Stimulated activated memory B cell treated with anti-CD40 and anti-IgM and Interleukin-4, amounts not matched to agents 10 μg/mL and 1 μg/mL and 100 μg/mL, for 72 hours (primary cell): ENCODE measurements around the gene BCL2L15.

Experiments
- ATAC-seq: fragments of 150-1000 bp; cut with Tn5 transposase; 2 replicates; pipeline ENCODE4 v1.10.0; 2021
- H3K27ac Mint-ChIP-seq: one replicate; pipeline ENCODE4 v1.8.0; 2022; ENCODE audit warnings: mild to moderate bottlenecking, mixed read lengths
- H3K27me3 Mint-ChIP-seq: one replicate; pipeline ENCODE4 v1.8.0; 2022; ENCODE audit warnings: mixed read lengths
- H3K36me3 Mint-ChIP-seq: one replicate; pipeline ENCODE4 v1.8.0; 2022; ENCODE audit warnings: mixed read lengths
- H3K4me1 Mint-ChIP-seq: one replicate; pipeline ENCODE4 v1.8.0; 2022; ENCODE audit warnings: mixed read lengths
- H3K4me3 Mint-ChIP-seq: one replicate; pipeline ENCODE4 v1.8.0; 2022; ENCODE audit warnings: mild to moderate bottlenecking, moderate library complexity, mixed read lengths
- H3K9me3 Mint-ChIP-seq: one replicate; pipeline ENCODE4 v1.8.0; 2022; ENCODE audit warnings: mixed read lengths

BCL2L15 gene

GRCh38 chr1:113917400-113918082 lies 30.2 kb upstream of the BCL2L15 start:
- Mint-ChIP-seq H3K36me3 (peaks cover 10% of the 10 kb centered on the region), H3K27me3 (peaks cover 2% of the 10 kb centered on the region), H3K9me3 (no peaks in the 10 kb centered on the region), H3K27ac (no peak overlapping the region), H3K4me3 (no peak overlapping the region), H3K4me1 (peaks cover 7% of the 10 kb centered on the region)
- ATAC-seq = no peak

- H3K27ac Mint-ChIP-seq = no peak overlapping the region
- H3K4me3 Mint-ChIP-seq = no peak overlapping the region
- no peaks in the 10 kb centered on the region for H3K27me3 Mint-ChIP-seq
- peaks cover 7% of the 10 kb centered on the region for H3K4me1 Mint-ChIP-seq
- no peaks in the 10 kb centered on the region for H3K9me3 Mint-ChIP-seq
- peaks cover 10% of the 10 kb centered on the region for H3K36me3 Mint-ChIP-seq
- no peak for ATAC-seq
These were observed 29.6 kb upstream of the BCL2L15 start for GRCh38 chr1:113916974-113917373.

- peaks cover 7% of the 10 kb centered on the region for H3K4me1 Mint-ChIP-seq
- no peak for ATAC-seq
- no peak overlapping the region for H3K4me3 Mint-ChIP-seq
- H3K27me3 Mint-ChIP-seq = no peaks in the 10 kb centered on the region
- no peaks in the 10 kb centered on the region for H3K9me3 Mint-ChIP-seq
- H3K36me3 Mint-ChIP-seq = peaks cover 32% of the 10 kb centered on the region
- no peak overlapping the region for H3K27ac Mint-ChIP-seq
These were observed 26.7 kb upstream of the BCL2L15 start for GRCh38 chr1:113913887-113914664.

GRCh38 chr1:113913312-113913668 lies 25.9 kb upstream of the BCL2L15 start:
- Mint-ChIP-seq H3K27me3 (no peaks in the 10 kb centered on the region), H3K4me3 (no peak overlapping the region), H3K36me3 (peaks cover 39% of the 10 kb centered on the region), H3K27ac (no peak overlapping the region), H3K9me3 (no peaks in the 10 kb centered on the region), H3K4me1 (peaks cover 7% of the 10 kb centered on the region)
- no peak for ATAC-seq

GRCh38 chr1:113912594-113913311 lies 25.4 kb upstream of the BCL2L15 start:
- no peak for ATAC-seq
- no peaks in the 10 kb centered on the region for H3K9me3 Mint-ChIP-seq
- no peak overlapping the region for H3K27ac Mint-ChIP-seq
- no peak overlapping the region for H3K4me3 Mint-ChIP-seq
- peaks cover 7% of the 10 kb centered on the region for H3K4me1 Mint-ChIP-seq
- no peaks in the 10 kb centered on the region for H3K27me3 Mint-ChIP-seq
- peaks cover 44% of the 10 kb centered on the region for H3K36me3 Mint-ChIP-seq

- Mint-ChIP-seq H3K27ac (peak overlapping the region; percentile 82), H3K27me3 (no peaks in the 10 kb centered on the region), H3K36me3 (peaks cover 42% of the 10 kb centered on the region), H3K9me3 (no peaks in the 10 kb centered on the region), H3K4me3 (peak overlapping the region; percentile 80), H3K4me1 (peaks cover 36% of the 10 kb centered on the region)
- ATAC-seq = peak; percentile 1
These were observed 18.1 kb upstream of the BCL2L15 start for GRCh38 chr1:113905435-113905861.

GRCh38 chr1:113904674-113905434 lies 17.5 kb upstream of the BCL2L15 start, which contains the start of the genes AP4B1 and DCLRE1B:
Gene AP4B1, minus strand, starts transcription at chr1:113904799. Its CDS starts 82 bp downstream, at chr1:113904717.
Gene DCLRE1B, plus strand, starts transcription at chr1:113905326. Its CDS starts 261 bp downstream, at chr1:113905587.
- Mint-ChIP-seq H3K27ac (peak within 1 kb of the TSS; percentile 82), H3K4me1 (peaks cover 37% of the 10 kb centered on the region), H3K36me3 (peaks cover 40% of the 10 kb centered on the region), H3K4me3 (peak within 1 kb of the TSS; percentile 80), H3K9me3 (no peaks in the 10 kb centered on the region), H3K27me3 (no peaks in the 10 kb centered on the region)
- ATAC-seq = peak; percentile 98

GRCh38 chr1:113904293-113904673 lies 16.9 kb upstream of the BCL2L15 start:
- Mint-ChIP-seq H3K36me3 (peaks cover 43% of the 10 kb centered on the region), H3K9me3 (no peaks in the 10 kb centered on the region), H3K27ac (peak overlapping the region; percentile 82), H3K4me1 (peaks cover 41% of the 10 kb centered on the region), H3K27me3 (no peaks in the 10 kb centered on the region), H3K4me3 (peak overlapping the region; percentile 80)
- peak; percentile 55 for ATAC-seq

GRCh38 chr1:113903501-113904292 lies 16.3 kb upstream of the BCL2L15 start:
- ATAC-seq = no peak
- H3K4me1 Mint-ChIP-seq = peaks cover 41% of the 10 kb centered on the region

GRCh38 chr1:113901191-113901590 lies 13.8 kb upstream of the BCL2L15 start:
- H3K27me3 Mint-ChIP-seq = no peaks in the 10 kb centered on the region
- H3K4me3 Mint-ChIP-seq = no peak overlapping the region
- H3K9me3 Mint-ChIP-seq = no peaks in the 10 kb centered on the region
- H3K27ac Mint-ChIP-seq = no peak overlapping the region
- no peak for ATAC-seq
- H3K36me3 Mint-ChIP-seq = peaks cover 53% of the 10 kb centered on the region
- peaks cover 37% of the 10 kb centered on the region for H3K4me1 Mint-ChIP-seq

More at GRCh38 chr1:113903501-113904292, 16.3 kb upstream of the BCL2L15 start:
- Mint-ChIP-seq H3K9me3 (no peaks in the 10 kb centered on the region), H3K36me3 (peaks cover 46% of the 10 kb centered on the region), H3K27me3 (no peaks in the 10 kb centered on the region), H3K27ac (peak overlapping the region; percentile 82), H3K4me3 (peak overlapping the region; percentile 80)

- ATAC-seq = no peak
- Mint-ChIP-seq H3K36me3 (peaks cover 68% of the 10 kb centered on the region), H3K27ac (no peak overlapping the region), H3K9me3 (no peaks in the 10 kb centered on the region), H3K27me3 (no peaks in the 10 kb centered on the region), H3K4me3 (no peak overlapping the region), H3K4me1 (peaks cover 30% of the 10 kb centered on the region)
These were observed 11.7 kb upstream of the BCL2L15 start for GRCh38 chr1:113899111-113899510.

GRCh38 chr1:113898241-113898814 lies 10.9 kb upstream of the BCL2L15 start:
- H3K9me3 Mint-ChIP-seq = no peaks in the 10 kb centered on the region
- no peaks in the 10 kb centered on the region for H3K27me3 Mint-ChIP-seq
- peaks cover 73% of the 10 kb centered on the region for H3K36me3 Mint-ChIP-seq
- no peak overlapping the region for H3K27ac Mint-ChIP-seq
- H3K4me3 Mint-ChIP-seq = no peak overlapping the region
- ATAC-seq = no peak
- H3K4me1 Mint-ChIP-seq = peaks cover 22% of the 10 kb centered on the region

GRCh38 chr1:113895961-113896360 lies 8.6 kb upstream of the BCL2L15 start:
- Mint-ChIP-seq H3K36me3 (peaks cover 54% of the 10 kb centered on the region), H3K27ac (no peak overlapping the region), H3K27me3 (no peaks in the 10 kb centered on the region), H3K4me1 (peaks cover 5% of the 10 kb centered on the region), H3K4me3 (no peak overlapping the region), H3K9me3 (no peaks in the 10 kb centered on the region)
- no peak for ATAC-seq

GRCh38 chr1:113895098-113895497 lies 7.7 kb upstream of the BCL2L15 start:
- Mint-ChIP-seq H3K4me1 (peaks cover 5% of the 10 kb centered on the region), H3K27ac (peak overlapping the region; percentile 5), H3K27me3 (no peaks in the 10 kb centered on the region), H3K36me3 (peaks cover 57% of the 10 kb centered on the region), H3K4me3 (no peak overlapping the region), H3K9me3 (no peaks in the 10 kb centered on the region)
- no peak for ATAC-seq
